Kasumi-1 (cell line): ENCODE data around the gene MTNR1B.

Source experiments
- DNase-seq, 2 experiments: peaks; one replicate each; lab custom pipeline; 2025; lab: John Stamatoyannopoulos, UW

Gene MTNR1B

GRCh38 chr11:92969634-92970347 lies at the start of gene MTNR1B:
Gene MTNR1B (plus strand): TSS chr11:92969651. CDS start chr11:92969726, 75 bp downstream.
- DNase-seq: no peak

- DNase-seq: no peak
Observed at GRCh38 chr11:92920331-92920730, 49.1 kb upstream of the MTNR1B start.

GRCh38 chr11:92922731-92923130 lies 46.7 kb upstream of the MTNR1B start:
- no peak for DNase-seq

- no peak for DNase-seq
Observed at GRCh38 chr11:92929246-92929645, 40.2 kb upstream of the MTNR1B start.

GRCh38 chr11:92929653-92930052 lies 39.8 kb upstream of the MTNR1B start:
- no peak for DNase-seq

- no peak for DNase-seq
Observed at GRCh38 chr11:92931746-92932422, 37.6 kb upstream of the MTNR1B start.

GRCh38 chr11:92939305-92939704 lies 30.1 kb upstream of the MTNR1B start:
- DNase-seq: no peak

GRCh38 chr11:92941676-92942571 lies 27.5 kb upstream of the MTNR1B start:
- DNase-seq: peak; percentile 77 to 84

GRCh38 chr11:92946707-92947106 lies 22.7 kb upstream of the MTNR1B start:
- DNase-seq: no peak

GRCh38 chr11:92948116-92948515 lies 21.3 kb upstream of the MTNR1B start:
- DNase-seq: no peak

- no peak for DNase-seq
Observed at GRCh38 chr11:92954003-92954402, 15.4 kb upstream of the MTNR1B start.

GRCh38 chr11:92955860-92956259 lies 13.6 kb upstream of the MTNR1B start:
- DNase-seq: no peak

GRCh38 chr11:92960886-92961285 lies 8.6 kb upstream of the MTNR1B start:
- DNase-seq: no peak

GRCh38 chr11:92962446-92962845 lies 7.0 kb upstream of the MTNR1B start:
- no peak for DNase-seq

GRCh38 chr11:92964471-92964870 lies 5.0 kb upstream of the MTNR1B start:
- no peak for DNase-seq

- DNase-seq: no peak
Observed at GRCh38 chr11:92965196-92965595, 4.3 kb upstream of the MTNR1B start.

GRCh38 chr11:92967178-92967577 lies 2.3 kb upstream of the MTNR1B start:
- no peak for DNase-seq

- DNase-seq: no peak
Observed at GRCh38 chr11:92967867-92968266, 1.6 kb upstream of the MTNR1B start.

- no peak for DNase-seq
Observed at GRCh38 chr11:92969293-92969633, 188 bp upstream of the MTNR1B start.

- no peak for DNase-seq
Observed at GRCh38 chr11:92972248-92972647, 2.8 kb downstream of the MTNR1B start.

GRCh38 chr11:92975285-92975684 lies 5.8 kb downstream of the MTNR1B start:
- no peak for DNase-seq

- DNase-seq: no peak
Observed at GRCh38 chr11:92976681-92977080, 7.2 kb downstream of the MTNR1B start.

- no peak for DNase-seq
Observed at GRCh38 chr11:92977401-92977800, 8.0 kb downstream of the MTNR1B start.
